Adrenal gland (tissue), 5 donors: ENCODE results near the gene SLC12A5.

Experiments used
- CTCF ChIP-seq, 6 experiments: fragments of 450-650 bp in 4 of 6; fragments of 200-600 bp in 2 of 6; sonication (generic) in 1 of 6; IDR thresholded peaks; 1 replicate in 5 of 6; 2 replicates in 1 of 6; pipeline versions ENCODE4 v1.5.1 to v1.8.0; 2016 to 2021; ENCODE audit warnings: antibody characterized with exemption in 6 of 6, mild to moderate bottlenecking in 2 of 6, moderate library complexity in 1 of 6
- POLR2A ChIP-seq, 2 donors: fragments of 450-650 bp; IDR thresholded peaks; one replicate each; pipeline ENCODE4 v1.6.1; 2017; ENCODE audit warnings: antibody characterized with exemption in 2 of 2, mild to moderate bottlenecking in 2 of 2, moderate library complexity in 1 of 2
- donor health status: DM: no; HTN: no; CAD: no.

DNA sequence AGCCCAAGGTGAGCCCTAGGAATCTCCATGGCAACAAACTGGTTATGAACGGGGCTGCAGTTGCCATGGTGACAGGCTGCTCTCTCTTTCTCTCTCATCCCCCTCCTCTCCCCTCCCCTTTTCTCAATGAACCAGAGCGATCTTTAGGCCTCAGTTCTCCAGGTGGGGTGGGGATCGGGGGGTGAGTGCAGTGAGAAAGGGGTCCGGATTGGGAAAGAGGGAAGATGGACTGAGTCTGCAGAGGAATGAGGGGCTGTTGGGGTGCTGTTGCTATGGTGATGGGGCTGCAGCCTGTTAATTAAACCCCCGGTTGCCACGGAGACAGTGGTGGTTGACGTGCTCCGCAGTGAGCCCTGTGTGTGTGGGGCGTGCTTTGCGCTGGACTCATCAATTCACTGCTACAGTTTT lies 3.6 kb upstream of the SLC12A5 start:
- TF ChIP-seq CTCF (IDR thresholded peaks at IDR 0.05) = no peak
- TF ChIP-seq POLR2A (IDR thresholded peaks at IDR 0.05) = no peak
